ENCODE measurements around the gene OSBPL3. TPM values are rescaled to one million over a fixed set of nuclear protein-coding genes. Genes with fewer than 3 reads are reported as not detected.

Gene OSBPL3
- total and polyA plus RNA-seq, 2 experiments from 2014 or later, result 21.8 to 25.8 TPM

DNA sequence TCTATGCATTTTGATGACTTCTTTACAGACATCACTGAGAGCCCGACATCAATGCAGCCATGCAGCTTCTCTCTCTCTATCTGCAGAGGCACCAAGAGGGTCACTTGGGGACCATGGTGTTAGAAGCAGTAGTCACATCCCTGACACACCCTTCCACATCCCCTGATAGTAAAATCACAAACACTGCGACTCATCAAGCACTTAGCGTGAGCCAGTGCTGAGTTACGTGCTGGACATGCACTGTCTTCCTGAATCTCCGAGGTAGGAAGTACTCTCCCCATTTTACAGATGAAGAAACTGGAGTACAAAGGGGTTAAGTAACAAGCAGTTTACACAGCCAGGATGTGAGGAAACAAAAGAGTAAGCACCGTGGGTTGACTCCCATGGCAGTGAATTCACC lies 109.2 kb downstream of the OSBPL3 start:
- no peaks in the 10 kb centered on the region for H3K9me2 ChIP-seq (ENCODE audit: insufficient read depth)
- TF ChIP-seq EZH2phosphoT487 (IDR thresholded peaks at IDR 0.05; ENCODE audit: insufficient read depth, low read depth) (no peak), EZH2 (IDR thresholded peaks at IDR 0.05; ENCODE audit: insufficient read depth, poor library complexity, severe bottlenecking) (no peak)
- H3K4me3 ChIP-seq, result no peak overlapping the region
- WGBS, 2 experiments (ENCODE audit: low coverage in 1 of 2, low lambda C conversion rate in 2 of 2, missing lambda C conversion rate in 2 of 2), result 94 to 98% methylated on average over 6 of the region's 6 CpGs
- in situ Hi-C loops (cut with MboI), result no loop called here
- H3K4me1 ChIP-seq (ENCODE audit: insufficient read depth), result peaks cover 14% of the 10 kb centered on the region
- 0 out of 2 replicates have a peak, but pooled peaks cover 5% of the 10 kb centered on the region for H3K79me2 ChIP-seq (ENCODE audit: insufficient read depth)
- H4K20me1 ChIP-seq (ENCODE audit: insufficient read depth), result no peaks in the 10 kb centered on the region
- H3K27ac ChIP-seq, result no peak overlapping the region
- no peak overlapping the region for H3K9ac ChIP-seq
- H3K27me3 ChIP-seq (replicated peaks; ENCODE audit: insufficient read depth), result no peaks in the 10 kb centered on the region
- H3K9me3 ChIP-seq (ENCODE audit: low read depth), result no peaks in the 10 kb centered on the region
- no peaks in the 10 kb centered on the region for H3K36me3 ChIP-seq (ENCODE audit: low read depth)
- no peak for DNase-seq
- no peak overlapping the region for H3K4me2 ChIP-seq (ENCODE audit: unreplicated experiment)
- H2AFZ ChIP-seq, result no peak overlapping the region
- H3F3A ChIP-seq (ENCODE audit: insufficient read depth), result no peaks in the 10 kb centered on the region

DNA sequence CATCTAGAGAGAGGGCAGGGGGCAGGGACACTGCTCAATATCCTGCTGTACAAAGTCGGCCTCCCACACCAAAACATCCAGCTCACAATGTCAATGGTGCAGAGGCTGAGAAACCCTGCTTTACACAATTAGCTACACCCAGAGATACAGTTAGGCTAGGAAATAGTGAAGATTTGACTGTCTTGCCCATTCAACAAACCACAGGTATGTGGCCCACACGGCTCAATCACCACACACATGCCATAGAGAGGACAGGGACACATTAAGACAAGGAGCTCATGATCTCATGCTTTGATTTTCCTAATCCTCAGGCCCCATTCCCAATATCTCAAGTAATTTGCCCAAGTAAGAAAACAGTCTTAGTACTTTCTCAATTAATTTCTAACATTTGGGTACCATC lies 110.4 kb downstream of the OSBPL3 start:
- in situ Hi-C loops (cut with MboI), result no loop called here
- Histone ChIP-seq H3K36me3 (ENCODE audit: low read depth) (peaks cover 8% of the 10 kb centered on the region; the same call in 1 of the 2 replicates), H3K4me1 (ENCODE audit: insufficient read depth) (peaks cover 14% of the 10 kb centered on the region), H3K9me3 (ENCODE audit: low read depth) (no peaks in the 10 kb centered on the region), H4K20me1 (ENCODE audit: insufficient read depth) (no peaks in the 10 kb centered on the region), H3K27me3 (replicated peaks; ENCODE audit: insufficient read depth) (no peaks in the 10 kb centered on the region), H3K27ac (no peak overlapping the region), H3K4me3 (no peak overlapping the region), H3K79me2 (ENCODE audit: insufficient read depth) (no peaks in the 10 kb centered on the region), H2AFZ (no peak overlapping the region), H3K9ac (no peak overlapping the region), H3K4me2 (ENCODE audit: unreplicated experiment) (no peak overlapping the region), H3K9me2 (ENCODE audit: insufficient read depth) (no peaks in the 10 kb centered on the region), H3F3A (ENCODE audit: insufficient read depth) (no peaks in the 10 kb centered on the region)
- TF ChIP-seq EZH2 (IDR thresholded peaks at IDR 0.05; ENCODE audit: insufficient read depth, poor library complexity, severe bottlenecking) (no peak), EZH2phosphoT487 (IDR thresholded peaks at IDR 0.05; ENCODE audit: insufficient read depth, low read depth) (no peak)
- WGBS, 2 experiments (ENCODE audit: low coverage in 1 of 2, low lambda C conversion rate in 2 of 2, missing lambda C conversion rate in 2 of 2), result 57 to 60% methylated on average over 2 of the region's 2 CpGs
- DNase-seq, result peak; percentile 63

DNA sequence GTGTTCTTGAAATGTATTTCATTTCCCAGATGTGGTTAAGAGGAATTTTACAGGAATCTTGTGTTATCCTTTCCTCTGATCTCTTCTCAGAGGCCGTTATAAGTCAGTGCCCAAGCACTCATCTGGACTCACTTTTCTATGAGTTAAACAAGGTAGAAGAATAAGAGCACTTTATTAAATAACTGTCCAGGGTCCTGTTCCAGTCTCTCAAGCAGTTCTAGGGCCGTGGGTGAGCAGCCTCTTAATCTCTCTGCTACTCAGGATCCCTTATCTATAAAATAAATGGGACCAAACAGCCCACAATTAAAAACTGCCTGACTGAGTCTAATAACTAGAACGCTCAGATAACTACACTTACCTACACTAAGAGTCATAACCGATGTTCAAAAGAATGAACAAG lies 111.2 kb downstream of the OSBPL3 start:
- no peaks in the 10 kb centered on the region for H3K9me2 ChIP-seq (ENCODE audit: insufficient read depth)
- in situ Hi-C loops (cut with MboI), result no loop called here
- H3K36me3 ChIP-seq (ENCODE audit: low read depth), result peaks cover 8% of the 10 kb centered on the region; the same call in 1 of the 2 replicates
- H3K27ac ChIP-seq, result no peak overlapping the region
- H4K20me1 ChIP-seq (ENCODE audit: insufficient read depth), result no peaks in the 10 kb centered on the region
- no peaks in the 10 kb centered on the region for H3K27me3 ChIP-seq (replicated peaks; ENCODE audit: insufficient read depth)
- H2AFZ ChIP-seq, result no peak overlapping the region
- H3K4me2 ChIP-seq (ENCODE audit: unreplicated experiment), result no peak overlapping the region
- H3K79me2 ChIP-seq (ENCODE audit: insufficient read depth), result no peaks in the 10 kb centered on the region
- H3K4me3 ChIP-seq, result no peak overlapping the region
- DNase-seq, result no peak
- H3F3A ChIP-seq (ENCODE audit: insufficient read depth), result no peaks in the 10 kb centered on the region
- WGBS, 2 experiments (ENCODE audit: low coverage in 1 of 2, low lambda C conversion rate in 2 of 2, missing lambda C conversion rate in 2 of 2), result 44 to 52% methylated on average over 4 of the region's 4 CpGs
- no peak overlapping the region for H3K9ac ChIP-seq
- peaks cover 14% of the 10 kb centered on the region for H3K4me1 ChIP-seq (ENCODE audit: insufficient read depth)
- H3K9me3 ChIP-seq (ENCODE audit: low read depth), result no peaks in the 10 kb centered on the region
- TF ChIP-seq EZH2 (IDR thresholded peaks at IDR 0.05; ENCODE audit: insufficient read depth, poor library complexity, severe bottlenecking) (no peak), EZH2phosphoT487 (IDR thresholded peaks at IDR 0.05; ENCODE audit: insufficient read depth, low read depth) (no peak)

DNA sequence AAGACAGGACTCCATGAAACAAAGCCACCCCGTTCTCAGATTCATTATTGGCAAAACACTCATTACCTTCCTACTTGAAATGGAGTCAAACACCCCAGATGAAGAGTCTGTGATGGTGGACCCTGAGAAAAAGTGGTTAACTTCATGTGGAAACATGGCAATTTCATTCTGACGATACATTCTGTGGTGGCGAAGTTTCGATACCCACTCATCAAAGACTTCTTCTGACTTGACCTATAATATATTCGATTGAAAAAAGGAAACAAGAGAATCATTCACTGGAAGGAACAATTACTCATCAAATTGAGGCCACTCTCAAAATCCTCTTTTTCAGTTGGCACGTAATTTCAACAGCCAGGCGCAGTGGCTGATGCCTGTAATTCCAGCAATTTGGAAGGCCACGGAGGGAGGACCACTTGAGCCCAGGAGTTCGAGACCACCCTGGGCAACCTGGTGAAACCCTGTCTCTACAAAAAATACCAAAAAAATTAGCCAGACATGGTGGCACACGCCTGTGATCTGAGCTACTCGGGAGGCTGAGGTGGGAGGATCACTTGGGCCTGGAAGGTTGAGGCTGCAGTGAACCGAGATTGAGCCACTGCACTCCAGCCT lies 113.9 kb downstream of the OSBPL3 start:
- Histone ChIP-seq H3F3A (ENCODE audit: insufficient read depth) (no peaks in the 10 kb centered on the region), H3K4me1 (ENCODE audit: insufficient read depth) (peaks cover 14% of the 10 kb centered on the region), H3K9me3 (ENCODE audit: low read depth) (no peaks in the 10 kb centered on the region), H4K20me1 (ENCODE audit: insufficient read depth) (no peaks in the 10 kb centered on the region), H3K79me2 (ENCODE audit: insufficient read depth) (no peaks in the 10 kb centered on the region), H3K36me3 (ENCODE audit: low read depth) (peaks cover 14% of the 10 kb centered on the region), H3K27ac (no peak overlapping the region), H3K9me2 (ENCODE audit: insufficient read depth) (no peaks in the 10 kb centered on the region), H3K27me3 (replicated peaks; ENCODE audit: insufficient read depth) (no peaks in the 10 kb centered on the region), H3K4me3 (no peak overlapping the region), H3K4me2 (ENCODE audit: unreplicated experiment) (no peak overlapping the region), H3K9ac (no peak overlapping the region), H2AFZ (no peak overlapping the region)
- in situ Hi-C loops (cut with MboI), result no loop called here
- 90 to 92% methylated on average over 12 of the region's 12 CpGs for WGBS, 2 experiments (ENCODE audit: low coverage in 1 of 2, low lambda C conversion rate in 2 of 2, missing lambda C conversion rate in 2 of 2)
- TF ChIP-seq EZH2 (IDR thresholded peaks at IDR 0.05; ENCODE audit: insufficient read depth, poor library complexity, severe bottlenecking), result no peak
- TF ChIP-seq EZH2phosphoT487 (IDR thresholded peaks at IDR 0.05; ENCODE audit: insufficient read depth, low read depth), result no peak
- DNase-seq, result no peak

All from GM23248 (cell line).